Dedifferentiated amniotic fluid mesenchymal stem cell (primary cell): Measurements from ENCODE around the gene TMEM260.
"Not testable (repeated sequence)": the region's sequence is repeated elsewhere in the genome, so short reads cannot be mapped to it uniquely, and the experiment has no call there.

ENCODE experiments used
- DNase-seq: peaks from one replicate; pipeline ENCODE4 v3.0.0-alpha.2; 2016; ENCODE audit errors: extremely low spot score

The TMEM260 gene

GRCh38 chr14:56598519-56598918, 18.9 kb downstream of the TMEM260 start:
- DNase-seq = no peak

DNA sequence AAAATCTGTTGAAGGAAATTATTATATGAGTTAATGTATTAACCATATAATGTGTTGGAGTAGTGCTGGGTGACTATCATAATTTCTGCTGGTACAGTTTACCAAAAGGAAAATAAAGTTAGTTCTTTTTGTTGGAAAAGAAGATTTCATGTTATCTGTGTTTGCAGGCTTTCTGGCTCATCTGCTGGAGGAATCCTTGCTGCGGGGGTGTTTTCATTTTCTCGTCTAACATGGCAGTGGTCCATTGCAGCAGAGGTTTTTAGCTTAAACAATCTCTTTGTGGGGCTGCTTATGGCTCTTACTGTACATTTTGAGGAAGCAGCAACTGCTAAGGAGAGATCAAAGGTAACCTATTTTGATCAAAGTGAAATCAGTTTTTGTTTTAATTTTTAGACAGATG, 24.1 kb downstream of the TMEM260 start:
- DNase-seq = no peak

DNA sequence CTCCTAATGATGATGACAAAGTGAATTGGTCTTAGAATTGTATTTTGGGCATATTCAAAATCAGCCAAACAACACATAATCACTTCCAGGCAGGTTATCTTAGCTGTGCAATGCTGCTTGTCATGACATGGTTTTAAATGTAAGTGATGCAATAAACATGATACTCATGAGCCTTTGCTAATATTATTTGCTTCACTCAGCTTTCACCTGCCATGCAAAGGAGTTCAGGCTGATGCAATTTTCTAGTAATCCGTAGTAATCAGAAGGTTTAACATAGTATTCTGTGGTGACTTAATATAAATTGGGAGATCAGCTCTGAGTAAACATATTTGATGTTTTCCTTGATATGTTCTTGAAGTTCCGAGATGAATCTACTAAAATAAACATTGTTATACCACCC, 29.1 kb downstream of the TMEM260 start:
- DNase-seq = peak; percentile 73

- DNase-seq = not testable (repeated sequence)
These were observed 32.1 kb downstream of the TMEM260 start for GRCh38 chr14:56611663-56612062.

DNA sequence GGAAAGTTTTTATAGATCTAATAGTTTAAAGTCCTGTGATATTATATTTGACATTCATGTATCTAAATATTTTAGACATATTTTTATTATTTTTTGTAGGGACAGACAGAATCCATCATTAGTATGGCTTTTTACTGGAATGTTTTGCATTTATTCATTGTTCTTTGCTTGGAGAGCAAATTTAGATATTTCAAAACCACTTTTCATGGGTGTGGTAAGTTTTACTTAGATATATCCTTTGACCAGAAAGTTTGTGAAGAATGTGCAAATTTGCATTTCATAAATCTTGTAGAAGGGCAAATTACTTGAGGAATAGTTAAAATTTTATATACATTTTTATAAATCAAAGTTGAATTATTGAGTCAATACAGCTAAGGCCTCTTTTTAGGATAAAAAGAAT, 37.5 kb downstream of the TMEM260 start:
- DNase-seq = no peak

GRCh38 chr14:56630707-56631106, 51.1 kb downstream of the TMEM260 start:
- DNase-seq = no peak

DNA sequence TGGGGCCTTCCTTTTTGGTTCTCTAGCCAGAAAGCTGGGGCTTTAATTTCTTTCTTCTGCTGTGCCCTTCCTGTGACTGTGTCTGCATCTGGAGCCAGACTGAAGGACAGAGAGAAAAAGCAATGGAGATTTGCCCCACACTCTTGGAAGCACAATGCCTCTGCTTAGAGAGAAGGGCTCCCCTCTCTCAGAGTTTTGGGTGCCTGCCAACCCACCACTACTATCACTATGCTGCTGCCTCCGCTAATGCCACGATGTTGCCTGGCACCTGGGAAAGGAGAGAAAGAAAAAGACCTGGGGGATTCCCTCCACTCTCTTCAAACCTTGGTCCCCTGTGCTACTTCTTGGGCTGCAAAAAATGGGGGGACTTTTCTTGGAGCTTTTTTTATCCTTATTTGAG, 52.6 kb downstream of the TMEM260 start:
- DNase-seq = no peak

DNA sequence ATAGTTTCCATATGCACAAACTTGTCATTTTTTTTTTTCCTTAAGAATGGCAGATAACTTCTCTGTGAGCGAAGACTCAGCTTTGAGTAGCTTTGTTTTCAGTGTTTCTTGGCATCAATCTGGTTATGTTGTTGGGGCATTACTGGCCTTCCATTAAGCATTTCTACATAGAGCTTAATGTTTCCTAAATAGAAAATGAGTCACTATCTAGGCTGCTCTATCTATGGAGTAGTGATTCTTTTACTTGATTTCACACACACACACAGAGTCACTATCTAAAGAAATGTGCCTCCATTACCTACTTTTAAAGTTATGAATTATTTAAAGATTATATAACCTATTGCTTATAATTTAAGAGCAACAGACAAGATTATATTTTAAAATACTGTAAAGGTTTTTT, 53.9 kb downstream of the TMEM260 start:
- no peak for DNase-seq

GRCh38 chr14:56635041-56635440, 55.4 kb downstream of the TMEM260 start:
- DNase-seq = no peak

GRCh38 chr14:56647493-56647892, 67.9 kb downstream of the TMEM260 start:
- DNase-seq = no peak

- no peak for DNase-seq
These were observed 69.1 kb downstream of the TMEM260 start for GRCh38 chr14:56648508-56649301.

DNA sequence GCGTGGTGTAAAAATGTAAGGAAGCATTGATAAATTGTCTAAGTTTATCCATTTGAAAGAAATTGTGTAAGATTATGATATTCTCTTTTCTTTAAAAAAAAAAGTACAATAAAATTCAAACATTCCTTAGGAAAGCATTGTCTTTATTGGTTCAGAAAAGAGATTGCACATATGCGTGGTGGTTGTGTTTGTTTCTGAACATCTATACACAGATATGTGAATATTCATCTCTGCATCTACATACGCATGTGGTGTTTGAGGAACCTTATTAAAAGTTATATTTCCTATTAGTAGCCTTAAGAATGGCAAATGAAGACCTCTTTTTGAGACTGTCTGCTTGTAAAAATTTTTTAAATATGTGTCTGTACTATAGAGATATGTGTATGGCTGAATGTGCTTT, 69.8 kb downstream of the TMEM260 start:
- DNase-seq = no peak

DNA sequence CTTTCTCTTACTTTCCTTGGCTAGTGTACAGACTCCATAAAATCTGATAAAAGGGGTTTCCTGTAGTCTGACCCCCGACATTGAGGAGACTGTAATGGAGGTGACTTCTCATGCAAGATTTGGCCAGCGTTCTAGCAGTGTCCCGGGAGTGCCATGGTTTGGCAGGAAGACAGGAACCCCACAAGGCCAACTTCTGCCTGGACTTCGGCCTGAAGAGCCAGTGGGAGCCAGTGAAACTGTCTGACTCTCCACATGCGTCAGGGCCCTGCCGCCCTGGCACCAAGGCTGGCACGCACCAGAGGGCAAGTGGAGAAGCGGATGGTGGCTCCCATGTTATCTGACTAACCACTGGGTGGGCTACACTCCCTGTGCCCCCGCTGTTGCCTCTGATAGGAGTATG, 70.5 kb downstream of the TMEM260 start:
- no peak for DNase-seq

- DNase-seq = no peak
These were observed 71.4 kb downstream of the TMEM260 start for GRCh38 chr14:56650979-56651378.

- DNase-seq = no peak
These were observed 78.0 kb downstream of the TMEM260 start for GRCh38 chr14:56657604-56658003.

DNA sequence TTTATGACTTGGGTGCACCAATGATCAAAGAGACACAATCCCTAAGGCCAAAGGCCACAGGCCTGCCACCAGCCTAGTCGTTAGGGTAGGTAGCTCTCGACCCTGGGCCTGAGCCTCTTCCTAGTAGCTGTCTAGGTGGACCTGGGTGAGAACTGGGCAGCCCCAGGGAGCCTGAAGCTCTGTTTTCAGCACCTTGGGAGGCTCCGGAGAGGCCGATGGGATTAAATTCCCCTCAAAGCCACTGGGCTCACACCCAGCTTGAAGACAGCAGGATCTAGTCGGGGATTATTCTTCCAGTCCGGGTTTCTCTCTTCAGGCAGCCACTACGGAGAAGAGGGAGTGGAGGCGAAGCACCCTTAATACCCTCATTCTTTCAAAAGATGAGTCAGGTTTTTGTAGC, 79.8 kb downstream of the TMEM260 start:
- no peak for DNase-seq

- no peak for DNase-seq
These were observed 80.5 kb downstream of the TMEM260 start for GRCh38 chr14:56659964-56660551.

GRCh38 chr14:56660677-56661389, 81.2 kb downstream of the TMEM260 start:
- no peak for DNase-seq

DNA sequence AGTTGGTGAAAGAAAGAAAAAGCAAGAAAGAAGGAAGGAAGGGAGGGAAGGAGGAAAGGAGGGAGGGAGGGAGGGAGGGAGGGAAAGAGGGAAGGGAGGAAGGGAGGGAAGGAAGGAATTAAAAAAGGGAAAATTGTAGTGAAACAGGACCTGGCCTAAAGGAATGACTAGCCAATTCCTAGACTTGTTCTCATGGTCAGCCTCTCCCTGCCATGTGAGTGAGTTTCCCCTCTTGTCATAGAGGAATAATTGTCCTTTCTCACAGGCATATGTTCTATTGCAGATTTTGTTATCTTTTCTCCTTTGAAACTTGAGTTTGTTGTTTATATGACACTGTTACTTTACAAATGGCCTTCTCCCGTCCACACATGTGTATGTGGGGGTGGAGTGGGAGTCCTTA, 81.9 kb downstream of the TMEM260 start:
- DNase-seq = no peak

DNA sequence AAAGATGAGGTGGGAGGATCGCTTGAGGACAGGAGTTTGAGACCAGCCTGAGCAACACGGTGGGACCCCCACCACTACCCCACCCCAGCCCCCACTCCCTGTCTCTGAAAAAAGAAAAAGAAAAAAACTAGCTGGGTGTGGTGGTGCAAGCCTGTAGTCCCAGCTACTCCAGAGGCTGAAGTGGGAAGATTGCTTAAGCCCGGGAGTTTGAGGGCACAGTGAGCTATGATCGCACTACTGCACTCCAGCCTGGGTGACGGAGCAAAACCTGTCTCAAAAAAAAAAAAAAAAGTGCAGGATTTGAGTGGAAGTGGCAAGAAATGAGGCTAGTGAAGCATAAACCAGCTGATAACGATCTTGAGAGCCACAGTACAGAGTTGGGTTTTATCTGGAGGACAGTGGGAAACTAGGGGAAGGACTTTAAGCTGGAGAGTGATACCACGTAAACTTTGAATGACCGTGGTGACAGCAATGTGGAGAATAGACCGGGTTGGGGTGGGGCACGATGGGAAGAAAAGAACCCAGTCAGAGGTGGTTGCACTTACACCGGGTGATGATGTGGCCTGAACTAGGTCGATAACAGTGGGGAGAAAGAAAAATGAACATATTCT, 85.3 kb downstream of the TMEM260 start:
- no peak for DNase-seq

DNA sequence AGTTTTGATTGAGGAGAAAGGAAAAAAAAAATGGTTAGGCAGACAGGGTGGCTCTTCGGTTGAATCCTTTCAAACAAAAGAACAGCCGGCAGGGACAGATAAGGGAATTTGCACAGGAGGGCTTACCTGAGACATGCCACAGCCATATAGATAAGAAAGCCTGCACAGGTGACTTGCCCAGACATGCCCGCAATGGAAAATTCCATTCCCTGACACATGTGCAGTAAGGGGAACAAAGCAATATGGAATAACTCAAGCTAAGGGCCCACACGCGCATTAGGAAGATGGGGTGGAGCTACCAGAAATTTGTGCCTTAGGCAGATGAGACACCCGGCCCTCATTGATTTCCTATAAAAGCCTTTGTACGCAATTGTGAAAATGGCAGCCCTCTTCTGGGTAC, 86.7 kb downstream of the TMEM260 start:
- DNase-seq = no peak

- DNase-seq = no peak
These were observed 87.1 kb downstream of the TMEM260 start for GRCh38 chr14:56666716-56667115.

DNA sequence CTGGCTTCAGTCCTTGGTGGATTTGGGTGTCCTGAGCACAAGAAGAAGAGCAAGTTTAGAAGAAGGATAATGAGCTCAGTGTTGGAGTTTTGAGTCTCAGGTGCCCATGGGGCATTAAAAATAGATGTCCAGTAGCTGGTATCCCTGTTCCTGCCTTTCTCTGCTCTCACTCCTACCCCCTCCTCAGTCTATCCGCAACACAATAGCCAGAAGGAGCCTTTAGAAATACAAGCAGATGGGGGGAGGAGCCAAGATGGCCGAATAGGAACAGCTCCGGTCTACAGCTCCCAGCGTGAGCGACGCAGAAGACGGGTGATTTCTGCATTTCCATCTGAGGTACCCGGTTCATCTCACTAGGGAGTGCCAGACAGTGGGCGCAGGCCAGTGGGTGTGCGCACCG, 87.7 kb downstream of the TMEM260 start:
- DNase-seq = not testable (repeated sequence)
